Measurements from ENCODE around the gene PPIL6. TPM values are rescaled to one million over a fixed set of nuclear protein-coding genes. Genes with fewer than 3 reads are reported as not detected.

The PPIL6 gene
- polyA plus RNA-seq, 1 donor (not counting 4 experiments of a cell fraction or from before 2014, with no cell fraction given) = 1.4 TPM

- Histone ChIP-seq H3K9me3 (ENCODE audit: control insufficient read depth, low read depth, low read length) (peaks cover 2% of the 10 kb centered on the region), H3K79me2 (ENCODE audit: control insufficient read depth, insufficient read depth, low read length) (no peaks in the 10 kb centered on the region), H3K27ac (ENCODE audit: control insufficient read depth, insufficient read depth, low read length) (no peak overlapping the region), H3K4me3 (ENCODE audit: control insufficient read depth in 2 of 3, extremely low read depth in 1 of 3, insufficient read depth in 2 of 3, low read depth in 1 of 3, low read length in 3 of 3) (no peak overlapping the region), H3K9me1 (ENCODE audit: control insufficient read depth, extremely low read depth, insufficient read depth, low read length) (no peaks in the 10 kb centered on the region), H3K27me3 (ENCODE audit: control insufficient read depth, extremely low read depth, insufficient read depth, low read length) (no peaks in the 10 kb centered on the region), H3K4me2 (ENCODE audit: control insufficient read depth, extremely low read depth, insufficient read depth, low read depth, low read length) (no peak overlapping the region), H2AFZ (ENCODE audit: control insufficient read depth, low read length) (no peak overlapping the region), H3K4me1 (ENCODE audit: control insufficient read depth, extremely low read depth, insufficient read depth, low read length) (no peaks in the 10 kb centered on the region), H3K9ac (ENCODE audit: control insufficient read depth, extremely low read depth, insufficient read depth, low read length) (no peak overlapping the region), H4K20me1 (ENCODE audit: control insufficient read depth, extremely low read depth, insufficient read depth, low read length) (no peaks in the 10 kb centered on the region), H3K36me3 (ENCODE audit: control insufficient read depth in 2 of 2, extremely low read depth in 1 of 2, insufficient read depth in 2 of 2, low read length in 2 of 2) (peaks cover 11 to 14% of the 10 kb centered on the region in 2 experiments)
- dilution Hi-C loops (cut with MboI; ENCODE audit: extremely low pct_ligation_motif_present, low sequenced_read_pairs) = no loop called here
- no peak for TF ChIP-seq CTCF (optimal IDR thresholded peaks at IDR 0.05 in 1 of 3, IDR thresholded peaks at IDR 0.05 in 1 of 3, conservative IDR thresholded peaks at IDR 0.05 in 1 of 3; ENCODE audit: extremely low read depth in 1 of 3, insufficient read depth in 2 of 3, low read length in 3 of 3)
- no peak for TF ChIP-seq EZH2 (IDR thresholded peaks at IDR 0.05; ENCODE audit: low read length)
- FAIRE-seq (no peak), DNase-seq (ENCODE audit: low read depth, low spot score) (no peak)
These were observed 82.2 kb downstream of the PPIL6 start for GRCh38 chr6:109358204-109358603.

GRCh38 chr6:109356237-109356636 lies 84.2 kb downstream of the PPIL6 start:
- Histone ChIP-seq H3K9me3 (ENCODE audit: control insufficient read depth, low read depth, low read length) (peaks cover 2% of the 10 kb centered on the region), H4K20me1 (ENCODE audit: control insufficient read depth, extremely low read depth, insufficient read depth, low read length) (no peaks in the 10 kb centered on the region), H2AFZ (ENCODE audit: control insufficient read depth, low read length) (no peak overlapping the region), H3K79me2 (ENCODE audit: control insufficient read depth, insufficient read depth, low read length) (no peaks in the 10 kb centered on the region), H3K4me1 (ENCODE audit: control insufficient read depth, extremely low read depth, insufficient read depth, low read length) (peaks cover 11% of the 10 kb centered on the region), H3K27ac (ENCODE audit: control insufficient read depth, insufficient read depth, low read length) (no peak overlapping the region), H3K9me1 (ENCODE audit: control insufficient read depth, extremely low read depth, insufficient read depth, low read length) (no peaks in the 10 kb centered on the region), H3K36me3 (ENCODE audit: control insufficient read depth in 2 of 2, extremely low read depth in 1 of 2, insufficient read depth in 2 of 2, low read length in 2 of 2) (peaks cover 5 to 6% of the 10 kb centered on the region in 2 experiments), H3K27me3 (ENCODE audit: control insufficient read depth, extremely low read depth, insufficient read depth, low read length) (no peaks in the 10 kb centered on the region), H3K9ac (ENCODE audit: control insufficient read depth, extremely low read depth, insufficient read depth, low read length) (no peak overlapping the region), H3K4me2 (ENCODE audit: control insufficient read depth, extremely low read depth, insufficient read depth, low read depth, low read length) (no peak overlapping the region), H3K4me3 (ENCODE audit: control insufficient read depth in 2 of 3, extremely low read depth in 1 of 3, insufficient read depth in 2 of 3, low read depth in 1 of 3, low read length in 3 of 3) (no peak overlapping the region)
- no peak for DNase-seq (ENCODE audit: low read depth, low spot score)
- FAIRE-seq = no peak
- dilution Hi-C loops (cut with MboI; ENCODE audit: extremely low pct_ligation_motif_present, low sequenced_read_pairs) = no loop called here
- TF ChIP-seq CTCF (optimal IDR thresholded peaks at IDR 0.05 in 1 of 3, IDR thresholded peaks at IDR 0.05 in 1 of 3, conservative IDR thresholded peaks at IDR 0.05 in 1 of 3; ENCODE audit: extremely low read depth in 1 of 3, insufficient read depth in 2 of 3, low read length in 3 of 3) (no peak), EZH2 (IDR thresholded peaks at IDR 0.05; ENCODE audit: low read length) (no peak)
